HCT116 (cell line): ENCODE data around the gene ARFGAP3. TPM values are rescaled to one million over a fixed set of nuclear protein-coding genes. Genes with fewer than 3 reads are reported as not detected.

Experiments
- ATAC-seq: fragments of 200-7000 bp; cut with Tn5 transposase; 2 replicates; pipeline ENCODE4 v1.9.1; 2020; ENCODE audit warnings: mild to moderate bottlenecking, moderate library complexity
- BruUV-seq: library from RNA; stranded (reverse); fragments of 400-500 nt; replicated peaks from 2 replicates; lab custom pipeline; 2021; lab: Mats Ljungman, UMichigan
- CTCF ChIA-PET: fragments of 300-600 bp; sonication (Branson Sonifier 250); formaldehyde crosslinking; loops from one replicate; lab custom pipeline; 2021; ENCODE audit warnings: antibody characterized with exemption; lab: Charles Lee
- POLR2A ChIA-PET: fragments of 300-600, 350-600 bp; sonication (Branson Sonifier 250); formaldehyde crosslinking; loops from one replicate; lab custom pipeline; 2021; ENCODE audit warnings: antibody characterized with exemption; lab: Charles Lee
- RAD21 ChIA-PET, 2 experiments: fragments of 300-600 bp; sonication (Branson Sonifier 250); formaldehyde crosslinking; loops; one replicate each; lab custom pipeline; 2023; ENCODE audit warnings: low total read pairs in 2 of 2; ENCODE audit not compliant: uncharacterized antibody in 2 of 2, unreplicated experiment in 2 of 2, low non-redundant PET in 1 of 2; lab: Charles Lee
- DNase-seq: peaks from one replicate; pipeline ENCODE4 v3.0.0-alpha.2; 2010; ENCODE audit warnings: low read depth, low spot score
- H2AFZ ChIP-seq: fragments of 200-600 bp; shearing (Covaris generic), sonication (generic); 2 replicates; pipeline ENCODE4 v1.6.1; 2017; ENCODE audit warnings: low read depth, mixed run types, mixed read lengths, antibody characterized with exemption, low read length; ENCODE audit not compliant: poor library complexity, severe bottlenecking
- H3K27ac ChIP-seq: 2 replicates; pipeline ENCODE4 v1.5.1; 2012; ENCODE audit warnings: low read depth, low read length
- H3K27me3 ChIP-seq: fragments of 200-600 bp; sonication (generic); 2 replicates; pipeline ENCODE4 v1.6.1; 2016; ENCODE audit warnings: mixed run types, low read length, mixed read lengths; ENCODE audit not compliant: insufficient read depth
- H3K36me3 ChIP-seq, 2 experiments: fragments of 200-500 bp in 1 of 2; fragments of 200-600 bp in 1 of 2; sonication (Bioruptor generic) in 1 of 2; sonication (generic) in 1 of 2; 2 replicates each; pipeline versions ENCODE4 v1.5.1 to v1.6.1; 2014 to 2016; ENCODE audit warnings: low read length in 2 of 2, inconsistent platforms in 1 of 2, mixed read lengths in 1 of 2, mixed run types in 1 of 2; ENCODE audit not compliant: insufficient read depth in 2 of 2, control insufficient read depth in 1 of 2
- H3K4me1 ChIP-seq, 2 experiments: fragments of 200-600 bp in 1 of 2; sonication (generic) in 1 of 2; 2 replicates each; pipeline versions ENCODE4 v1.5.1 to v1.6.1; 2012 to 2017; ENCODE audit warnings: low read length in 2 of 2, inconsistent platforms in 1 of 2, mild to moderate bottlenecking in 1 of 2, mixed read lengths in 1 of 2, mixed run types in 1 of 2, moderate library complexity in 1 of 2; ENCODE audit not compliant: insufficient read depth in 2 of 2, control insufficient read depth in 1 of 2
- H3K4me2 ChIP-seq: fragments of 200-600 bp; sonication (generic); 2 replicates; pipeline ENCODE4 v1.6.1; 2017; ENCODE audit warnings: mixed run types, low read length, mixed read lengths
- H3K4me3 ChIP-seq, 2 experiments: fragments of 200-600 bp in 1 of 2; sonication (generic) in 1 of 2; replicated peaks in 1 of 2; 2 replicates each; pipeline ENCODE4 v1.5.1; 2011 to 2016; ENCODE audit warnings: low read length in 2 of 2, control low read depth in 1 of 2, low read depth in 1 of 2, mild to moderate bottlenecking in 1 of 2, mixed read lengths in 1 of 2, mixed run types in 1 of 2
- H3K79me2 ChIP-seq: fragments of 200-600 bp; sonication (generic); 2 replicates; pipeline ENCODE4 v1.6.1; 2017; ENCODE audit warnings: mild to moderate bottlenecking, mixed run types, low read length, moderate library complexity, mixed read lengths; ENCODE audit not compliant: insufficient read depth
- H3K9ac ChIP-seq: fragments of 200-600 bp; sonication (generic); 2 replicates; pipeline ENCODE4 v1.6.1; 2016; ENCODE audit warnings: low read length, mixed read lengths
- H3K9me2 ChIP-seq: fragments of 200-600 bp; sonication (generic), shearing (Covaris generic); 2 replicates; pipeline ENCODE4 v1.6.1; 2017; ENCODE audit warnings: mixed run types, mild to moderate bottlenecking, moderate library complexity; ENCODE audit not compliant: insufficient read depth
- H3K9me3 ChIP-seq, 2 experiments: fragments of 200-500 bp in 1 of 2; fragments of 200-600 bp in 1 of 2; sonication (Bioruptor generic) in 1 of 2; sonication (generic) in 1 of 2; 2 replicates each; pipeline ENCODE4 v1.6.1; 2014 to 2017; ENCODE audit warnings: low read length in 2 of 2, mixed read lengths in 2 of 2, inconsistent platforms in 1 of 2, low read depth in 1 of 2, mild to moderate bottlenecking in 1 of 2, mixed run types in 1 of 2, moderate library complexity in 1 of 2; ENCODE audit not compliant: control insufficient read depth in 1 of 2, insufficient read depth in 1 of 2
- H4K20me1 ChIP-seq: fragments of 200-600 bp; sonication (generic), shearing (Covaris generic); 2 replicates; pipeline ENCODE4 v1.6.1; 2017; ENCODE audit warnings: mixed run types, mild to moderate bottlenecking, moderate library complexity; ENCODE audit not compliant: insufficient read depth
- CEBPB ChIP-seq: IDR thresholded peaks from 2 replicates; pipeline ENCODE4 v1.6.1; 2012; ENCODE audit warnings: low read depth
- CTCF ChIP-seq, 3 experiments: fragments of 200-600 bp in 1 of 3; sonication (generic) in 1 of 3; IDR thresholded peaks in 2 of 3; conservative IDR thresholded peaks in 1 of 3; 2 replicates each; pipeline ENCODE4 v1.5.1; 2012 to 2017; ENCODE audit warnings: low read depth in 2 of 3, low read length in 2 of 3, antibody characterized with exemption in 1 of 3, borderline replicate concordance in 1 of 3, control low read depth in 1 of 3, mild to moderate bottlenecking in 1 of 3, mixed read lengths in 1 of 3, mixed run types in 1 of 3, moderate library complexity in 1 of 3; ENCODE audit not compliant: insufficient read depth in 1 of 3
- ELF1 ChIP-seq: IDR thresholded peaks from 2 replicates; pipeline ENCODE4 v1.6.1; 2012; ENCODE audit warnings: low read depth, borderline replicate concordance
- FOSL1 ChIP-seq: IDR thresholded peaks from 2 replicates; pipeline ENCODE4 v1.6.1; 2012; ENCODE audit warnings: low read depth
- POLR2AphosphoS5 ChIP-seq: IDR thresholded peaks from 2 replicates; pipeline ENCODE4 v1.6.1; 2011; ENCODE audit warnings: mild to moderate bottlenecking, low read depth, low read length, moderate library complexity
- SIN3A ChIP-seq: IDR thresholded peaks from 2 replicates; pipeline ENCODE4 v1.6.1; 2012; ENCODE audit warnings: low read depth
- SRF ChIP-seq: IDR thresholded peaks from 2 replicates; pipeline ENCODE4 v1.6.1; 2012; ENCODE audit warnings: low read depth
- ZFX ChIP-seq: fragments of 450-650 bp; IDR thresholded peaks from 2 replicates; pipeline ENCODE4 v1.6.1; 2017
- intact Hi-C: fragments of 100-400 bp; cut with micrococcal nuclease; formaldehyde crosslinking; loops from 2 replicates; pipeline ENCODE4 v1.10.0; 2022
- total RNA-seq: library from RNA; stranded (reverse); gene quantifications from one replicate; pipeline ENCODE4 v1.2.1, GENCODE V29; 2021; ENCODE audit not compliant: unreplicated experiment
- TF ChIP-seq, protein P1 (sequence below): IDR thresholded peaks from 2 replicates; pipeline ENCODE4 v1.6.1; 2012
- TF ChIP-seq, protein P2 (sequence below): IDR thresholded peaks from 2 replicates; pipeline ENCODE4 v1.6.1; 2011; ENCODE audit warnings: mild to moderate bottlenecking, low read length, moderate library complexity; ENCODE audit not compliant: insufficient replicate concordance; ENCODE audit errors: extremely low read depth

Gene ARFGAP3
- total RNA-seq, 1 experiment from 2014 or later = 15.4 TPM

GRCh38 chr22:42760806-42761565 lies 96.1 kb downstream of the ARFGAP3 start:
- Histone ChIP-seq H4K20me1 (no peaks in the 10 kb centered on the region), H3K4me1 (peaks cover 2 to 11% of the 10 kb centered on the region in 2 experiments), H3K36me3 (no peaks in the 10 kb centered on the region), H3K9me2 (no peaks in the 10 kb centered on the region), H3K9me3 (no peaks in the 10 kb centered on the region), H3K27ac (no peak overlapping the region), H2AFZ (no peak overlapping the region), H3K4me3 (no peak overlapping the region), H3K79me2 (no peaks in the 10 kb centered on the region), H3K27me3 (no peaks in the 10 kb centered on the region), H3K4me2 (no peak overlapping the region), H3K9ac (no peak overlapping the region)
- ChIA-PET CTCF (interaction anchor here (0.8 kb wide), 1 partner anchor 42 kb away, joined by 3 read pairs; no protein-coding TSS in a partner anchor), RAD21 (no interaction called here), POLR2A (interaction anchor here (0.5 kb wide), 1 partner anchor 13 kb away, joined by 3 read pairs; no protein-coding TSS in a partner anchor)
- ATAC-seq (no peak), DNase-seq (no peak)
- intact Hi-C loops = no loop called here
- no TSS peak for BruUV-seq
- TF ChIP-seq SRF (no peak), CEBPB (no peak), FOSL1 (no peak), CTCF (IDR thresholded peaks at IDR 0.05 in 2 of 3, conservative IDR thresholded peaks at IDR 0.05 in 1 of 3; ENCODE audit: borderline replicate concordance in 1 of 3, insufficient read depth in 1 of 3, low read depth in 2 of 3, low read length in 2 of 3) (no peak), POLR2AphosphoS5 (no peak), ZFX (no peak), SIN3A (no peak), ELF1 (no peak)
- TF ChIP-seq, protein P1, sequence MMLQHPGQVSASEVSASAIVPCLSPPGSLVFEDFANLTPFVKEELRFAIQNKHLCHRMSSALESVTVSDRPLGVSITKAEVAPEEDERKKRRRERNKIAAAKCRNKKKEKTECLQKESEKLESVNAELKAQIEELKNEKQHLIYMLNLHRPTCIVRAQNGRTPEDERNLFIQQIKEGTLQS = no peak
- TF ChIP-seq, protein P2, sequence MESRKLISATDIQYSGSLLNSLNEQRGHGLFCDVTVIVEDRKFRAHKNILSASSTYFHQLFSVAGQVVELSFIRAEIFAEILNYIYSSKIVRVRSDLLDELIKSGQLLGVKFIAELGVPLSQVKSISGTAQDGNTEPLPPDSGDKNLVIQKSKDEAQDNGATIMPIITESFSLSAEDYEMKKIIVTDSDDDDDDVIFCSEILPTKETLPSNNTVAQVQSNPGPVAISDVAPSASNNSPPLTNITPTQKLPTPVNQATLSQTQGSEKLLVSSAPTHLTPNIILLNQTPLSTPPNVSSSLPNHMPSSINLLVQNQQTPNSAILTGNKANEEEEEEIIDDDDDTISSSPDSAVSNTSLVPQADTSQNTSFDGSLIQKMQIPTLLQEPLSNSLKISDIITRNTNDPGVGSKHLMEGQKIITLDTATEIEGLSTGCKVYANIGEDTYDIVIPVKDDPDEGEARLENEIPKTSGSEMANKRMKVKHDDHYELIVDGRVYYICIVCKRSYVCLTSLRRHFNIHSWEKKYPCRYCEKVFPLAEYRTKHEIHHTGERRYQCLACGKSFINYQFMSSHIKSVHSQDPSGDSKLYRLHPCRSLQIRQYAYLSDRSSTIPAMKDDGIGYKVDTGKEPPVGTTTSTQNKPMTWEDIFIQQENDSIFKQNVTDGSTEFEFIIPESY = no peak
